H1 (cell line): ENCODE measurements around the gene HECTD1. TPM values are rescaled to one million over a fixed set of nuclear protein-coding genes. Genes with fewer than 3 reads are reported as not detected.

Source experiments
- CTCF ChIA-PET: fragments of 300-600 bp; sonication (Branson Sonifier 250); formaldehyde crosslinking; loops from one replicate; lab custom pipeline; 2021; ENCODE audit not compliant: partially characterized antibody; lab: Charles Lee
- POLR2A ChIA-PET: fragments of 300-600 bp; sonication (Branson Sonifier 250); formaldehyde crosslinking; loops from one replicate; lab custom pipeline; 2021; ENCODE audit warnings: inconsistent platforms; ENCODE audit not compliant: partially characterized antibody; lab: Charles Lee
- DNase-seq, 2 experiments: peaks; one replicate each; pipeline versions ENCODE4 v3.0.0 to v3.0.0-alpha.2; 2010 to 2022; ENCODE audit warnings: low spot score in 2 of 2, low read depth in 1 of 2, mixed read lengths in 1 of 2
- FAIRE-seq: peaks from 2 replicates; lab custom pipeline; 2011; peaks lifted over from hg19 to GRCh38; lab: Jason Lieb, UNC
- H2AFZ ChIP-seq: 2 replicates; pipeline ENCODE4 v1.8.1; 2012; ENCODE audit warnings: low read length, inconsistent platforms
- H2AK5ac ChIP-seq: 2 replicates; pipeline ENCODE4 v1.6.1; 2013; ENCODE audit warnings: low read depth, low read length
- H2BK120ac ChIP-seq: replicated peaks from 2 replicates; pipeline ENCODE3; 2013; ENCODE audit warnings: low read depth, low read length, inconsistent platforms
- H2BK12ac ChIP-seq: 2 replicates; pipeline ENCODE4 v1.6.1; 2013; ENCODE audit warnings: low read depth, low read length
- H2BK15ac ChIP-seq: 2 replicates; pipeline ENCODE4 v1.6.1; 2013; ENCODE audit warnings: low read length
- H2BK20ac ChIP-seq: 2 replicates; pipeline ENCODE4 v1.6.1; 2013; ENCODE audit warnings: low read length
- H2BK5ac ChIP-seq: 2 replicates; pipeline ENCODE4 v1.6.1; 2013; ENCODE audit warnings: low read depth, low read length
- H3K14ac ChIP-seq: 2 replicates; pipeline ENCODE4 v1.6.1; 2013; ENCODE audit warnings: inconsistent platforms; ENCODE audit not compliant: insufficient read length
- H3K18ac ChIP-seq: 2 replicates; pipeline ENCODE4 v1.6.1; 2013; ENCODE audit warnings: low read length; ENCODE audit errors: extremely low read depth
- H3K23ac ChIP-seq: 2 replicates; pipeline ENCODE4 v1.6.1; 2013; ENCODE audit warnings: inconsistent platforms; ENCODE audit not compliant: insufficient read length
- H3K23me2 ChIP-seq: 2 replicates; pipeline ENCODE4 v1.6.1; 2013; ENCODE audit warnings: low read depth, low read length
- H3K27ac ChIP-seq: 2 replicates; pipeline ENCODE4 v1.6.1; 2011; ENCODE audit warnings: low read depth, low read length, inconsistent platforms
- H3K27me3 ChIP-seq, 4 experiments: replicated peaks in 1 of 4; 1 replicate in 1 of 4; 2 replicates in 3 of 4; pipeline versions ENCODE4 v1.6.1 to v1.8.1; 2011 to 2013; ENCODE audit warnings: low read length in 3 of 4, mild to moderate bottlenecking in 3 of 4, inconsistent platforms in 2 of 4, mixed read lengths in 2 of 4, moderate library complexity in 1 of 4; ENCODE audit not compliant: control insufficient read depth in 3 of 4, insufficient read depth in 3 of 4; ENCODE audit errors: extremely low read depth in 1 of 4
- H3K36me3 ChIP-seq, 4 experiments: 2 replicates each; pipeline versions ENCODE4 v1.6.1 to v1.8.1; 2011 to 2013; ENCODE audit warnings: mild to moderate bottlenecking in 4 of 4, low read length in 3 of 4, moderate library complexity in 2 of 4, control low read depth in 1 of 4, inconsistent platforms in 1 of 4; ENCODE audit not compliant: insufficient read depth in 4 of 4, control insufficient read depth in 2 of 4
- H3K4ac ChIP-seq: replicated peaks from 2 replicates; pipeline ENCODE3; 2013; ENCODE audit warnings: low read length, low read depth, mixed read lengths, inconsistent platforms; ENCODE audit not compliant: insufficient read length
- H3K4me1 ChIP-seq, 4 experiments: replicated peaks in 1 of 4; 1 replicate in 1 of 4; 2 replicates in 3 of 4; pipeline versions ENCODE4 v1.6.1 to v1.8.1; 2011 to 2013; ENCODE audit warnings: low read length in 3 of 4, inconsistent platforms in 2 of 4, mixed read lengths in 1 of 4; ENCODE audit not compliant: insufficient read depth in 4 of 4, control insufficient read depth in 3 of 4
- H3K4me2 ChIP-seq, 2 experiments: 2 replicates each; pipeline versions ENCODE4 v1.6.1 to v1.8.1; 2011 to 2013; ENCODE audit warnings: low read depth in 2 of 2, low read length in 2 of 2, control low read depth in 1 of 2, inconsistent platforms in 1 of 2, mild to moderate bottlenecking in 1 of 2; ENCODE audit not compliant: insufficient read depth in 1 of 2
- H3K4me3 ChIP-seq, 4 experiments: fragments of 200-600, 300-600 bp in 1 of 4; sonication (generic), shearing (Covaris generic), sonication (Bioruptor Twin) in 1 of 4; 2 replicates each; pipeline versions ENCODE4 v1.5.1 to v1.8.1; 2011 to 2016; ENCODE audit warnings: low read length in 4 of 4, low read depth in 3 of 4, control low read depth in 2 of 4, inconsistent platforms in 2 of 4, mild to moderate bottlenecking in 2 of 4, mixed read lengths in 1 of 4, moderate library complexity in 1 of 4; ENCODE audit not compliant: insufficient read depth in 2 of 4; ENCODE audit errors: extremely low read depth in 1 of 4
- H3K56ac ChIP-seq: replicated peaks from 2 replicates; pipeline ENCODE3; 2013; ENCODE audit warnings: low read depth, mild to moderate bottlenecking, mixed read lengths, low read length, inconsistent platforms; ENCODE audit not compliant: insufficient read length
- H3K79me1 ChIP-seq: 2 replicates; pipeline ENCODE4 v1.6.1; 2013; ENCODE audit warnings: low read depth, low read length, control low read depth
- H3K79me2 ChIP-seq, 2 experiments: 2 replicates each; pipeline versions ENCODE4 v1.6.1 to v1.8.1; 2012 to 2013; ENCODE audit warnings: low read length in 2 of 2, mild to moderate bottlenecking in 2 of 2, inconsistent platforms in 1 of 2; ENCODE audit not compliant: insufficient read depth in 2 of 2, control insufficient read depth in 1 of 2
- H3K9ac ChIP-seq, 4 experiments: replicated peaks in 1 of 4; 1 replicate in 1 of 4; 2 replicates in 3 of 4; pipeline versions ENCODE4 v1.6.1 to v1.8.1; 2011 to 2013; ENCODE audit warnings: low read depth in 3 of 4, low read length in 3 of 4, control low read depth in 2 of 4, mild to moderate bottlenecking in 2 of 4, moderate library complexity in 2 of 4, inconsistent platforms in 1 of 4; ENCODE audit errors: extremely low read depth in 1 of 4
- H3K9me3 ChIP-seq, 2 experiments: 2 replicates each; pipeline versions ENCODE4 v1.6.1 to v1.8.1; 2012 to 2013; ENCODE audit warnings: mild to moderate bottlenecking in 2 of 2, moderate library complexity in 2 of 2, control low read depth in 1 of 2, inconsistent platforms in 1 of 2, low read depth in 1 of 2, low read length in 1 of 2, mixed read lengths in 1 of 2; ENCODE audit not compliant: insufficient read depth in 2 of 2
- H4K20me1 ChIP-seq, 2 experiments: replicated peaks in 1 of 2; 2 replicates each; pipeline versions ENCODE3 to v1.8.1; 2011 to 2013; ENCODE audit warnings: inconsistent platforms in 2 of 2, low read length in 2 of 2, mild to moderate bottlenecking in 1 of 2; ENCODE audit not compliant: insufficient read depth in 2 of 2, control insufficient read depth in 1 of 2
- H4K5ac ChIP-seq: 2 replicates; pipeline ENCODE4 v1.6.1; 2013; ENCODE audit warnings: low read length, low read depth, mixed read lengths, inconsistent platforms; ENCODE audit not compliant: insufficient read length
- H4K8ac ChIP-seq: 2 replicates; pipeline ENCODE4 v1.8.0; 2013; ENCODE audit warnings: mild to moderate bottlenecking, moderate library complexity, low read length, inconsistent platforms; ENCODE audit not compliant: insufficient read depth; ENCODE audit errors: extremely low read depth
- H4K91ac ChIP-seq: replicated peaks from 2 replicates; pipeline ENCODE3; 2013; ENCODE audit warnings: low read length, mixed read lengths, inconsistent platforms; ENCODE audit not compliant: insufficient read length
- BRCA1 ChIP-seq: IDR thresholded peaks from 2 replicates; pipeline ENCODE4 v1.6.1; 2012; ENCODE audit warnings: low read depth, low read length, improper control_type of control experiment
- EGR1 ChIP-seq: IDR thresholded peaks from 2 replicates; pipeline ENCODE4 v1.6.1; 2011; ENCODE audit warnings: low read depth, low read length, borderline replicate concordance
- GABPA ChIP-seq: IDR thresholded peaks from 2 replicates; pipeline ENCODE4 v1.6.1; 2011; ENCODE audit warnings: mild to moderate bottlenecking, low read length, moderate library complexity, borderline replicate concordance; ENCODE audit not compliant: insufficient read depth
- HDAC2 ChIP-seq, 2 experiments: fragments of 300-600 bp in 1 of 2; sonication (generic) in 1 of 2; IDR thresholded peaks; 2 replicates each; pipeline ENCODE4 v1.6.1; 2011 to 2012; ENCODE audit warnings: low read depth in 2 of 2, low read length in 2 of 2, mild to moderate bottlenecking in 2 of 2, moderate library complexity in 2 of 2, borderline replicate concordance in 1 of 2, inconsistent platforms in 1 of 2
- JUND ChIP-seq: IDR thresholded peaks from 2 replicates; pipeline ENCODE4 v1.6.1; 2011; ENCODE audit warnings: mild to moderate bottlenecking, improper control_type of control experiment, low read length
- KDM4A ChIP-seq: IDR thresholded peaks from one replicate; pipeline ENCODE4 v1.7.1; 2012; ENCODE audit warnings: low read depth, mild to moderate bottlenecking, moderate library complexity, low read length, inconsistent platforms; ENCODE audit not compliant: severe bottlenecking
- RAD21 ChIP-seq, 2 experiments: IDR thresholded peaks in 1 of 2; conservative IDR thresholded peaks in 1 of 2; 2 replicates each; pipeline ENCODE4 v1.6.1; 2011; ENCODE audit warnings: low read depth in 2 of 2, low read length in 2 of 2, improper control_type of control experiment in 1 of 2, inconsistent platforms in 1 of 2, mild to moderate bottlenecking in 1 of 2, moderate library complexity in 1 of 2
- RBBP5 ChIP-seq: IDR thresholded peaks from 2 replicates; pipeline ENCODE4 v1.7.1; 2012; ENCODE audit warnings: low read depth, mild to moderate bottlenecking, inconsistent platforms, low read length, moderate library complexity, borderline replicate concordance
- SIRT6 ChIP-seq: IDR thresholded peaks from one replicate; pipeline ENCODE4 v1.7.1; 2012; ENCODE audit warnings: low read length, inconsistent platforms
- SP1 ChIP-seq: IDR thresholded peaks from 2 replicates; pipeline ENCODE4 v1.6.1; 2011; ENCODE audit warnings: low read depth, low read length
- SP4 ChIP-seq: IDR thresholded peaks from 2 replicates; pipeline ENCODE4 v1.6.1; 2012; ENCODE audit warnings: low read length, inconsistent platforms
- SRF ChIP-seq: IDR thresholded peaks from 2 replicates; pipeline ENCODE4 v1.6.1; 2011; ENCODE audit warnings: mild to moderate bottlenecking, low read depth, low read length, moderate library complexity
- WGBS, 2 experiments: shearing (Covaris generic) in 1 of 2; methylation state at CpG; one replicate each; pipeline versions ENCODE4 v1.1.6 to v1.1.7; 2013 to 2015; ENCODE audit warnings: low lambda C conversion rate in 2 of 2, mixed read lengths in 2 of 2, inconsistent platforms in 1 of 2, low coverage in 1 of 2, missing lambda C conversion rate in 1 of 2; ENCODE audit not compliant: insufficient replicate concordance in 2 of 2, insufficient coverage in 1 of 2, insufficient read length in 1 of 2; ENCODE audit errors: extremely low coverage in 1 of 2, missing lambda C conversion rate in 1 of 2; 5-methylcytosine and 5-hydroxymethylcytosine counted together
- polyA plus RNA-seq, 7 experiments: library from polyadenylated mRNA; depleted of rRNA in 3 of 7; stranded (reverse) in 5 of 7; unstranded in 2 of 7; fragments of >200 nt in 5 of 7; fragments of 200-250 nt in 2 of 7; gene quantifications; 1 replicate in 5 of 7; 2 replicates in 1 of 7; 4 replicates in 1 of 7; pipeline versions ENCODE4 v1.2.1 to v1.2.3, GENCODE V29; 2011 to 2013; ENCODE audit warnings: missing spikeins in 2 of 7, mixed read lengths in 2 of 7
- total RNA-seq: library from RNA; stranded (reverse); fragmentation: NEBNext Ultra II Directional; extraction: Animal tissue kit (Norgen Biotek cat#: 25700); gene quantifications from 2 replicates; pipeline ENCODE4 v1.2.1, GENCODE V29; 2021
- TF ChIP-seq, protein P1 (sequence below): IDR thresholded peaks from 2 replicates; pipeline ENCODE4 v1.6.1; 2011; ENCODE audit warnings: low read length, improper control_type of control experiment

Gene HECTD1
- total and polyA plus RNA-seq, 2 of the 8 experiments (the other 6 are each of a cell fraction or from before 2014, with no cell fraction given): 44.7 to 105 TPM

DNA sequence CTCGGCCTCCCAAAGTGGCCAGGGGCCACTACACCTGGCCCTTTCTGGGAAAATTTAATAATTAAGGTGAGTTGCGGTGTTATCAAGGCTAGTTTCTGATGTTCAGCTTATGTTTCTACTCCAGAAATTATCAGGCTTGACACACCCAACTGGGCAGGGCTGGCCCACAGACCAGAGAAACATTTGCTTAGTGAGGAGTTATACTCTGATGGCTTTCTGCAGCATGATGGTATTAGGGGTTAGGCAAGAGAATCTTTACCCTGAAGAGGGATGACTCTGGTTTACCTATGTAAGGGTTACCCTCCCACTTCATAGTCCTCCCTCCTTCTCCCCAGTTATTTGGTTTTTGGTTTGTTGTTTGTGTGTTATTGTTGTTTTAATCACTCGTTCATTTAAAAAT lies 24.5 kb upstream of the HECTD1 start:
- ChIA-PET CTCF (interaction anchor here (0.6 to 1.7 kb wide), 3 partner anchors 23 to 217 kb away, joined by 3 to 5 read pairs (median 3); no protein-coding TSS in a partner anchor), POLR2A (no interaction called here)
- Histone ChIP-seq H2BK15ac (no peak overlapping the region), H3K9me3 (no peaks in the 10 kb centered on the region), H3K79me2 (no peaks in the 10 kb centered on the region), H3K4me1 (peaks cover 0 to 6% (median 2%) of the 10 kb centered on the region in 4 experiments; a peak in 2 of 7 replicates), H3K23me2 (no peaks in the 10 kb centered on the region), H3K4ac (no peak overlapping the region), H4K20me1 (no peaks in the 10 kb centered on the region), H3K36me3 (no peaks in the 10 kb centered on the region), H4K91ac (no peak overlapping the region), H3K56ac (no peak overlapping the region), H2BK12ac (no peak overlapping the region), H3K79me1 (no peaks in the 10 kb centered on the region), H3K9ac (no peak overlapping the region), H4K8ac (no peak overlapping the region), H2BK20ac (no peak overlapping the region), H4K5ac (no peak overlapping the region), H2AK5ac (no peak overlapping the region), H2BK120ac (no peak overlapping the region), H3K4me3 (no peak overlapping the region), H3K18ac (no peak overlapping the region), H2BK5ac (no peak overlapping the region), H3K23ac (no peak overlapping the region), H2AFZ (no peak overlapping the region), H3K4me2 (no peak overlapping the region), H3K14ac (no peak overlapping the region), H3K27me3 (no peaks in the 10 kb centered on the region), H3K27ac (no peak overlapping the region)
- DNase-seq: no peak
- no peak for FAIRE-seq
- WGBS, 2 experiments: 84% methylated on average over 3 of the region's 3 CpGs; no CpG with 5 or more reads in 1 of the 2 experiments
- no peak for TF ChIP-seq SRF
- TF ChIP-seq GABPA: no peak
- TF ChIP-seq, protein P1, sequence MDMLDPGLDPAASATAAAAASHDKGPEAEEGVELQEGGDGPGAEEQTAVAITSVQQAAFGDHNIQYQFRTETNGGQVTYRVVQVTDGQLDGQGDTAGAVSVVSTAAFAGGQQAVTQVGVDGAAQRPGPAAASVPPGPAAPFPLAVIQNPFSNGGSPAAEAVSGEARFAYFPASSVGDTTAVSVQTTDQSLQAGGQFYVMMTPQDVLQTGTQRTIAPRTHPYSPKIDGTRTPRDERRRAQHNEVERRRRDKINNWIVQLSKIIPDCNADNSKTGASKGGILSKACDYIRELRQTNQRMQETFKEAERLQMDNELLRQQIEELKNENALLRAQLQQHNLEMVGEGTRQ: no peak
- no peak for TF ChIP-seq RBBP5
- TF ChIP-seq KDM4A: no peak
- no peak for TF ChIP-seq JUND
- TF ChIP-seq SIRT6: no peak
- no peak for TF ChIP-seq SP1
- no peak for TF ChIP-seq HDAC2 (IDR thresholded peaks at IDR 0.05; ENCODE audit: borderline replicate concordance in 1 of 2, low read depth in 2 of 2, low read length in 2 of 2)
- no peak for TF ChIP-seq EGR1
- TF ChIP-seq SP4: no peak
- no peak for TF ChIP-seq RAD21 (IDR thresholded peaks at IDR 0.05 in 1 of 2, conservative IDR thresholded peaks at IDR 0.05 in 1 of 2; ENCODE audit: low read depth in 2 of 2, low read length in 2 of 2)
- no peak for TF ChIP-seq BRCA1
